GM19023 (cell line): Measurements from ENCODE around the gene PGC.

Experiments used
- ATAC-seq: cut with Tn5 transposase; IDR thresholded peaks from one replicate; pipeline ENCODE4 v1.9.1; 2021; ENCODE audit warnings: mild to moderate bottlenecking, moderate library complexity; ENCODE audit not compliant: unreplicated experiment

Gene PGC

GRCh38 chr6:41732149-41732548 lies 15.0 kb downstream of the PGC start:
- no peak for ATAC-seq

- no peak for ATAC-seq
Observed at GRCh38 chr6:41731561-41732086, 15.6 kb downstream of the PGC start.

DNA sequence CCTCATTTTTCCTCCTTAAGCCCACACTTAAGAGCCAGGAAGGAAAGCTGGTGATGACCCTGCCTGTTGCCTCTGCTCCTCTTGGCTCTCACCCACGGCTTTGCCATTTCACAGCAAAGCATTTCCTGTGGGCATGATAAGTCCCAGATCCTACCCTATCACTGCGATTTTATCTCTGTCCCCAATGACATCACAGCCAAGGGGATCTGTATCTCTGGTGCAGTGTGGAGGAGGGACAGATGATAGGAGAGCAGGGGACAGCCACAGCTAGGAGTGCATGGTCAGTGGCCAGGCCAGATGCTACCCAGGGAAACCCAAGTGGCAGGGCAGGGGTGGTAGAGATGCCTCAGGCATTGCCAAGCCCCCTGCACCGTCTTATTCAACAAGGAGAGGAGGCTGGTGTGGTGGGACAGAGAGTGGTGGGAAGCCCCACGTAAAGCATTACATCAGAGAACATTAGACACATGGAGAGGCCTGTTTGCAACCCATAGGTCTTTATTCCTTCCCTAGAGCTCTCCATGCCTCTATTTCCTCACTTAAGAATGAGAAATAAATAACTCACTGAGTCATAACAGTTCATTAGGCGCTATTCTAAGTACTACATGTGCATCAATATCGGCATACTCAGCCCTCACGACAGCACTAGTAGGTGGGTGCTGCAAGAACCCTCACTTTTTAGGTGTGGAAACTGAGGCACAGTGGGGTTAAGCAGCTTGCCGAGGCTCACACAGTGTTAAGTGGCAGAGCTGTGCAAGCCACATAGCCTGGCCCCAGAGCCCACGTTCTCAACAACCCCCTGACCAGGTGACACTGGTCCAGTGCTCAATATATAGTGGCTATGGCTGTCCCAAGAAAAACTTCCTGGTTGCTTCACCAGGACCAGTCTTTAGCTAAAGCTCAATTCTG lies 16.4 kb downstream of the PGC start:
- no peak for ATAC-seq

- ATAC-seq, result no peak
Observed at GRCh38 chr6:41729624-41730023, 17.6 kb downstream of the PGC start.

GRCh38 chr6:41728954-41729353 lies 18.2 kb downstream of the PGC start:
- no peak for ATAC-seq

- no peak for ATAC-seq
Observed at GRCh38 chr6:41728073-41728936, 18.9 kb downstream of the PGC start.

- ATAC-seq, result no peak
Observed at GRCh38 chr6:41727705-41728072, 19.5 kb downstream of the PGC start.

- ATAC-seq, result no peak
Observed at GRCh38 chr6:41726876-41727275, 20.3 kb downstream of the PGC start.

DNA sequence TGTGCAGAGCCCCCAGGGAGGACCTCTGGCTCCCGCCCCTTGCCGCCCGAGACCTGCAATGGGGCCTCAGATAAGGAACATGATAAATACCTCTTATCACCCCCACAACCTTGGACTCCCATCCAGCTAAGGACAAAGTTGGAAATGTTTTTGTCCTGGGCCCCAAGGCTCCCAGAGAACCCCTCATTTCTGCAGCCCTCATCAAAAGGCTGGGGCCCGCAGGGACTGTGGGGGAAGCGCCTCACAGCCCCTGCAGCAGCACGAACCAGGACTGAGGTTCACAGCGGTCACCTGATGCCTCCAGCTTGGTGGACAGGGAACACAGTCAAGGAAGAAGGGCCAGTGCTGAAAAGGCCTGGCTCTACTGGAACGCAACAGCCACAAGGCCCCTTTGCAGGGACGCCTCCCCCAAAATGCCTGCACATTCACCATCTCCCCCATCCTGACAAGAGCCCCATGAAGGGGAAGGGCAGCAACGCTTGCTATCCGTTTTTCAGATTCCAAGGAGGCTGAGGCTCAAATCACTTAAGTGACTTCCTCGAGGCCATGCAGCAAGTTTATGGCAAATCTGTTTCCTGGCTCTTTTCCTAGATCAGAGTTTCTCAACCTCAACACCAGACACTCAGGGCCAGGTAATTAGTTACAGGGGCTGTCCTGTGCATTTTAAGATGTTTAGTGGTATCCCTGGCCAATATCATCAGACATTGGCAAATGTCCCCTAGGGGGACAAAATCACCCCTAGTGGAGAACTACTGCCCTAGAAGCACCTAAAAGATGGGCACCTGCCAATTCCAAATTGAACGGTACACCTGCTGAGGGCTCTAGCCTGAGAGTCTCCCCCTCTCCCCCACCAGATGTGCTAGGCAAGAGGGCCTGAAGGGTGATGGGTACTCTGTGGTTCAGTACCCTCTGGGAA lies 22.4 kb downstream of the PGC start:
- ATAC-seq, result no peak

DNA sequence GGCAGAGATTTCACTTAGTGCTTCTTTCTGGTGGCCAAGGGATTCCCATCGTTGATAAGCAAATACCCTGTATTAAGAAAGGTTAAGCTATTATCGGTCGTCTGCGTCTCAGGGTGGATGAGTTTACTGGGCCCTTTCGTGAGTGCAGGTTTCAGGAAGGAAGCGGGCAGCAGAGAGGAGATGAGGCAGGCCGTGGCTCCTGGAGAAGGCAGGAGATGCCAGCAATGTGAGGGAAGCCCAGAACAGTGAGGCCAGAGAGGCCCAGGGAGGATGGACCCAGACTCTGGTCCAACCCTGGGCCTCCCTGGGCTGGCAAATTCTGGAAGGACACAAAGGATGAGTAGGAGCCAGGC lies 23.0 kb downstream of the PGC start:
- ATAC-seq, result no peak

- ATAC-seq, result peak; percentile 77
Observed at GRCh38 chr6:41723530-41724227, 23.5 kb downstream of the PGC start.

- no peak for ATAC-seq
Observed at GRCh38 chr6:41722969-41723529, 24.1 kb downstream of the PGC start.

GRCh38 chr6:41721414-41721813 lies 25.8 kb downstream of the PGC start:
- ATAC-seq, result no peak

- ATAC-seq, result no peak
Observed at GRCh38 chr6:41720783-41721182, 26.4 kb downstream of the PGC start.

DNA sequence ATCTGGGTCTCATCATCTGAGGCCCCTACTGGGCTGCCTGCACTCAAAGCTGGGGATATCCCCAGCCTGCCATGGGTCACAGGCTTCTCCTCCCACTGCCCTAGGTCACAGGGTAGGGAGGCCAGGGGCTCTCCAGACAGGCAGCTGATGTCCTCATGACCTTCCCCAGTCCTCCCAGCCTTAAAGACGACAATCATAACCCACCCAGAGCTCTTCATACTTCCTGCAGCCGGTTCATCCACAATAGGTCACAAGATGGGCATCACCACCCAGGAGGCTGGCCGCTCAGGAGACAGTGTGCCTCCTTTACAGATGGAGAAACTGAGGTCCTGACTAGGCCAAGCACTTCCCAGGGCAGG lies 27.0 kb downstream of the PGC start:
- ATAC-seq, result no peak

GRCh38 chr6:41719436-41720261 lies 27.5 kb downstream of the PGC start:
- ATAC-seq, result no peak

DNA sequence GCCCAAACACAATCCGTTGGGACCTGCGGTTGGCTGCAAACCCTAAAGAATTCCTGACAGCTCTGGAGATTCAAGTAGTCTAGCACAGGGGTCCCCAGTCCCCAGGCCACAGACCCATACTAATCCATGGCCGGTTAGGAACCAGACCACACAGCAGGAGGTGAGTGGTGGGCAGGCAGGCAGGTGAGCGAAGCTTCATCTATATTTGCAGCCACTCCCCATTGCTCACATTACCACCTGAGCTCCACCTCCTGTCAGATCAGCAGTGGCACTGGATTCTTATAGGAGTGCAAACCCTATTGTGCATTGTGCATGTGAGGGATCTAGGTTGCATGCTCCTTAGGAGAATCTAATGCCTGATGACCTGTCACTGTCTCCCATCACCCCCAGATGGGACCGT lies 28.4 kb downstream of the PGC start:
- ATAC-seq, result no peak

- ATAC-seq, result no peak
Observed at GRCh38 chr6:41717392-41717736, 29.8 kb downstream of the PGC start.
